ENCODE measurements around the gene CORT.

DNA sequence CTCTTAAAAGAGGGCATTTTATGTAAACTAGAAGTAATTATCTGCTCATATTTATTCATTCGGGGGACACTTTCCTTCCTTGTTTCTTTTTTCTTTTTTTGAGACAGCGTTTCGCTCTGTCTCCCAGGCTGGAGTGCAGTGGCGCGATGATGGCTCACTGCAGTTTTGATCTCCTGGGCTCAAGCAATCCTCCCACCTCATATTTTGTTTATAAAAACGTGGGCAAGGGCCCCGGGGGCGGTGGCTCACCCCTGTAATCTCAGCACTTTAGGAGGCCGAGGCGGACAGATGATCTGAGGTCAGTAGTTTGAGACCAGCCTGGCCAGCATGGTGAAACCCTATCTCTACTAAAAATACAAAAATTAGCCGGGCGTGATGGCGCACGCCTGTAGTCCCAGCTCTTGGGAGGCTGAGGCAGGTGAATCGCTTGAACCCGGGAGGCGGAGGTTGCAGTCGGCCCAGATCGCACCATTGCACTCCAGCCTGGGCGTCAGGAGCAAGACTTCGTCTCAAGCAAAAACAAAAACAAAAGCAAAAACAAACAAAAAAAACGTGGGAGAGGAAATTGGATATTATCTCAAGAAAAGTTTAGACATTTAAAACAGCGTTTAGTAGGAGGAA, 23.4 kb downstream of the CORT start:
- TF ChIP-seq POLR2A (IDR thresholded peaks at IDR 0.05; ENCODE audit: low read length) (no peak), GATA1 (IDR thresholded peaks at IDR 0.05; ENCODE audit: low read depth, low read length) (no peak)

All from erythroblast (primary cell).